ENCODE measurements around the gene ELOA.
"Not testable (repeated sequence)": the region's sequence is repeated elsewhere in the genome, so short reads cannot be mapped to it uniquely, and the experiment has no call there.

DNA sequence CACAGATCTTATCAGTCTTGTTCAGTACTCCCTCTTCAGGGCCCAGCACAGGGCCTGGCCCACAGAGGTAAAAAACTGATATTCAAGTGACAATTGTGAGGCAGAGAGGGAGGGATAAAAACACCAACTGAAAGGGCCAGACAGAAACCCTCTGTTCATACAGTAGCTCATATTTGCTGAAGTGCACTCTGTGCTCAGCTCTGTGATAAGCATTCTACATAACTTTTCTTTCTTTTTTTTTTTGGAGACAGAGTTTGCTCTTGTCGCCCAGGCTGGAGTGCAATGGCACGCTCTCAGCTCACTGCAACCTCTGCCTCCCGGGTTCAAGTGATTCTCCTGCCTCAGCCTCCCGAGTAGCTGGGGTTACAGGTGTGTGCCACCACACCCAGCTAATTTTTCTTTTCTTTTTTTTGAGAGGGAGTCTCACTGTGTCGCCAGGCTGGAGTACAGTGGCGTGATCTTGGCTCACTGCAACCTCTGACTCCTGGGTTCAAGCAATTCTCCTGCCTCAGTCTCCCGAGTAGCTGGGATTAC, 59.6 kb downstream of the ELOA start:
- TF ChIP-seq, protein P1, sequence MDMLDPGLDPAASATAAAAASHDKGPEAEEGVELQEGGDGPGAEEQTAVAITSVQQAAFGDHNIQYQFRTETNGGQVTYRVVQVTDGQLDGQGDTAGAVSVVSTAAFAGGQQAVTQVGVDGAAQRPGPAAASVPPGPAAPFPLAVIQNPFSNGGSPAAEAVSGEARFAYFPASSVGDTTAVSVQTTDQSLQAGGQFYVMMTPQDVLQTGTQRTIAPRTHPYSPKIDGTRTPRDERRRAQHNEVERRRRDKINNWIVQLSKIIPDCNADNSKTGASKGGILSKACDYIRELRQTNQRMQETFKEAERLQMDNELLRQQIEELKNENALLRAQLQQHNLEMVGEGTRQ (IDR thresholded peaks at IDR 0.05): not testable (repeated sequence)
- not testable (repeated sequence) for TF ChIP-seq POLR2A (IDR thresholded peaks at IDR 0.05; ENCODE audit: low read length); JUN (IDR thresholded peaks at IDR 0.05); SMC3 (IDR thresholded peaks at IDR 0.05); EP300 (IDR thresholded peaks at IDR 0.05); ZFP36 (IDR thresholded peaks at IDR 0.05; ENCODE audit: borderline replicate concordance, partially characterized antibody); HOXA7 (CRISPR knock-in tag; IDR thresholded peaks at IDR 0.05); KDM1A (IDR thresholded peaks at IDR 0.05; ENCODE audit: low read depth); CHD4 (IDR thresholded peaks at IDR 0.05; ENCODE audit: borderline replicate concordance); POLR2AphosphoS2 (conservative IDR thresholded peaks at IDR 0.05; ENCODE audit: low read length)
- TF ChIP-seq, protein P2, sequence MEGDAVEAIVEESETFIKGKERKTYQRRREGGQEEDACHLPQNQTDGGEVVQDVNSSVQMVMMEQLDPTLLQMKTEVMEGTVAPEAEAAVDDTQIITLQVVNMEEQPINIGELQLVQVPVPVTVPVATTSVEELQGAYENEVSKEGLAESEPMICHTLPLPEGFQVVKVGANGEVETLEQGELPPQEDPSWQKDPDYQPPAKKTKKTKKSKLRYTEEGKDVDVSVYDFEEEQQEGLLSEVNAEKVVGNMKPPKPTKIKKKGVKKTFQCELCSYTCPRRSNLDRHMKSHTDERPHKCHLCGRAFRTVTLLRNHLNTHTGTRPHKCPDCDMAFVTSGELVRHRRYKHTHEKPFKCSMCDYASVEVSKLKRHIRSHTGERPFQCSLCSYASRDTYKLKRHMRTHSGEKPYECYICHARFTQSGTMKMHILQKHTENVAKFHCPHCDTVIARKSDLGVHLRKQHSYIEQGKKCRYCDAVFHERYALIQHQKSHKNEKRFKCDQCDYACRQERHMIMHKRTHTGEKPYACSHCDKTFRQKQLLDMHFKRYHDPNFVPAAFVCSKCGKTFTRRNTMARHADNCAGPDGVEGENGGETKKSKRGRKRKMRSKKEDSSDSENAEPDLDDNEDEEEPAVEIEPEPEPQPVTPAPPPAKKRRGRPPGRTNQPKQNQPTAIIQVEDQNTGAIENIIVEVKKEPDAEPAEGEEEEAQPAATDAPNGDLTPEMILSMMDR (IDR thresholded peaks at IDR 0.05): not testable (repeated sequence)
- TF ChIP-seq, protein P3, sequence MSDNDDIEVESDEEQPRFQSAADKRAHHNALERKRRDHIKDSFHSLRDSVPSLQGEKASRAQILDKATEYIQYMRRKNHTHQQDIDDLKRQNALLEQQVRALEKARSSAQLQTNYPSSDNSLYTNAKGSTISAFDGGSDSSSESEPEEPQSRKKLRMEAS (IDR thresholded peaks at IDR 0.05): not testable (repeated sequence)
- TF ChIP-seq, protein P4, sequence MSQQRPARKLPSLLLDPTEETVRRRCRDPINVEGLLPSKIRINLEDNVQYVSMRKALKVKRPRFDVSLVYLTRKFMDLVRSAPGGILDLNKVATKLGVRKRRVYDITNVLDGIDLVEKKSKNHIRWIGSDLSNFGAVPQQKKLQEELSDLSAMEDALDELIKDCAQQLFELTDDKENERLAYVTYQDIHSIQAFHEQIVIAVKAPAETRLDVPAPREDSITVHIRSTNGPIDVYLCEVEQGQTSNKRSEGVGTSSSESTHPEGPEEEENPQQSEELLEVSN (IDR thresholded peaks at IDR 0.05; ENCODE audit: borderline replicate concordance, low read depth): not testable (repeated sequence)
- TF ChIP-seq, protein P5, sequence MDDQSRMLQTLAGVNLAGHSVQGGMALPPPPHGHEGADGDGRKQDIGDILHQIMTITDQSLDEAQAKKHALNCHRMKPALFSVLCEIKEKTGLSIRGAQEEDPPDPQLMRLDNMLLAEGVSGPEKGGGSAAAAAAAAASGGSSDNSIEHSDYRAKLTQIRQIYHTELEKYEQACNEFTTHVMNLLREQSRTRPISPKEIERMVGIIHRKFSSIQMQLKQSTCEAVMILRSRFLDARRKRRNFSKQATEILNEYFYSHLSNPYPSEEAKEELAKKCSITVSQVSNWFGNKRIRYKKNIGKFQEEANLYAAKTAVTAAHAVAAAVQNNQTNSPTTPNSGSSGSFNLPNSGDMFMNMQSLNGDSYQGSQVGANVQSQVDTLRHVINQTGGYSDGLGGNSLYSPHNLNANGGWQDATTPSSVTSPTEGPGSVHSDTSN (IDR thresholded peaks at IDR 0.05): not testable (repeated sequence)

Measured in A549 (cell line).